Thoracic aorta (tissue), 2 donors: ENCODE measurements around the gene C1orf185. TPM values are rescaled to one million over a fixed set of nuclear protein-coding genes. Genes with fewer than 3 reads are reported as not detected.
"Not testable (repeated sequence)": the region's sequence is repeated elsewhere in the genome, so short reads cannot be mapped to it uniquely, and the experiment has no call there.

Experiments
- ATAC-seq: fragments of 150-250 bp; one replicate; pipeline ENCODE4 v1.8.0; 2017; ENCODE audit warnings: low read depth; ENCODE audit not compliant: insufficient number of reproducible peaks, low FRiP score
- DNase-seq: peaks from one replicate; pipeline ENCODE4 v3.0.0-alpha.2; 2020; ENCODE audit warnings: low spot score
- H3K27ac ChIP-seq, 2 donors: fragments of 200-600 bp; sonication (generic); 1 replicate in 1 of 2; 2 replicates in 1 of 2; pipeline ENCODE4 v1.5.1; 2016; ENCODE audit warnings: mild to moderate bottlenecking in 2 of 2, moderate library complexity in 2 of 2
- H3K27me3 ChIP-seq: fragments of 200-600 bp; sonication (generic); replicated peaks from 2 replicates; pipeline ENCODE4 v1.6.0; 2016; ENCODE audit warnings: mild to moderate bottlenecking; ENCODE audit not compliant: insufficient read depth
- H3K36me3 ChIP-seq: fragments of 200-600 bp; sonication (generic); one replicate; pipeline ENCODE4 v1.5.1; 2016
- H3K4me1 ChIP-seq, 2 donors: fragments of 200-600 bp; sonication (generic); 1 replicate in 1 of 2; 2 replicates in 1 of 2; pipeline versions ENCODE4 v1.5.1 to v1.6.0; 2016; ENCODE audit warnings: low read depth in 2 of 2, mild to moderate bottlenecking in 1 of 2; ENCODE audit not compliant: control insufficient read depth in 1 of 2
- H3K4me3 ChIP-seq: fragments of 200-600 bp; sonication (generic); 2 replicates; pipeline ENCODE4 v1.5.1; 2016; ENCODE audit warnings: mild to moderate bottlenecking
- H3K9me3 ChIP-seq: fragments of 200-600 bp; sonication (generic); 2 replicates; pipeline ENCODE4 v1.5.1; 2016
- total RNA-seq, 2 donors: library from RNA; depleted of rRNA; stranded (reverse); fragments of >200 nt; gene quantifications; one replicate each; pipeline versions ENCODE4 v1.1.0 to v1.2.3, GENCODE V29; 2016
- TF ChIP-seq, protein P1 (sequence below): fragments of 200-600 bp; sonication (generic); IDR thresholded peaks from one replicate; pipeline ENCODE4 v1.5.1; 2019; ENCODE audit warnings: antibody characterized with exemption

Gene C1orf185
- total RNA-seq, 2 donors from 2014 or later, result not detected

DNA sequence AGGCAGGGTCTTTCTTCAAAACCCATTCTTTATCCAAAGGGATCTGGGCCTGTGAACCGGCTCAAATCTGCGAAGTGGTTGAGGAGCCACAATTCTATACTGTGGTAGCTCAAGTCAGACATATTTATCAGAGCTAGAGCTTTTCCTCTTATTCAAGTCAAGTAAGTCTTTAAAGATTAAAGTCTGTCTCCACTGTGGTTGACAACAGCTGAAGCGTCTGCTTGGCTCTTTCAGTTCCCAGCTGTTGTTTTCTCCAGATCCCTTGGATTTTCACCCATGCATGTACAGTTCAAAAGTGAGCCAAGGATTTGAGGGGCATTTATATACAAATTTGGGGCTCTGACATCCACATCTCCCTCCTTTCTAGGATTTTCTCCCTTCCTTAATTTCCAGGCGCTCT is 66.9 kb downstream of the C1orf185 start:
- Histone ChIP-seq H3K27ac (no peak overlapping the region), H3K4me3 (no peak overlapping the region), H3K27me3 (no peaks in the 10 kb centered on the region), H3K4me1 (no peaks in the 10 kb centered on the region), H3K9me3 (no peaks in the 10 kb centered on the region), H3K36me3 (no peaks in the 10 kb centered on the region)
- ATAC-seq, result no peak
- TF ChIP-seq, protein P1, sequence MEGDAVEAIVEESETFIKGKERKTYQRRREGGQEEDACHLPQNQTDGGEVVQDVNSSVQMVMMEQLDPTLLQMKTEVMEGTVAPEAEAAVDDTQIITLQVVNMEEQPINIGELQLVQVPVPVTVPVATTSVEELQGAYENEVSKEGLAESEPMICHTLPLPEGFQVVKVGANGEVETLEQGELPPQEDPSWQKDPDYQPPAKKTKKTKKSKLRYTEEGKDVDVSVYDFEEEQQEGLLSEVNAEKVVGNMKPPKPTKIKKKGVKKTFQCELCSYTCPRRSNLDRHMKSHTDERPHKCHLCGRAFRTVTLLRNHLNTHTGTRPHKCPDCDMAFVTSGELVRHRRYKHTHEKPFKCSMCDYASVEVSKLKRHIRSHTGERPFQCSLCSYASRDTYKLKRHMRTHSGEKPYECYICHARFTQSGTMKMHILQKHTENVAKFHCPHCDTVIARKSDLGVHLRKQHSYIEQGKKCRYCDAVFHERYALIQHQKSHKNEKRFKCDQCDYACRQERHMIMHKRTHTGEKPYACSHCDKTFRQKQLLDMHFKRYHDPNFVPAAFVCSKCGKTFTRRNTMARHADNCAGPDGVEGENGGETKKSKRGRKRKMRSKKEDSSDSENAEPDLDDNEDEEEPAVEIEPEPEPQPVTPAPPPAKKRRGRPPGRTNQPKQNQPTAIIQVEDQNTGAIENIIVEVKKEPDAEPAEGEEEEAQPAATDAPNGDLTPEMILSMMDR, result no peak
- DNase-seq, result no peak

DNA sequence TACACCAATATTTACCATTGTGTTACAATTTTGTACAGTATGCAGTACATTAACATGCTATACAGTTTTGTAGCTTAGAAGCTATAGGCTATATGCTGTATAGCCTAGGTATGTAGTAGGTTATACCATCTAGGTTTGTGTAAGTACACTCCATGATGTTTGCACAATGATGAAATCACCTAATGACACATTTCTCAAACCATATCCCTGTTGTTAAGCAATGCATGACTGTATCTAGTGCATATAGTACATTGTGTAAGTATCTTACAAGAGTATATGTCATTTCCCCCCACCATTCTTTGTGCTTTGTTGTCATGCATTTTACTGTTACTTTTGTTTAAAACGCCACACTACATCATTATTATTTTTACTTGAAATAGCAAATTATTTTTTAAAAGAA is 68.3 kb downstream of the C1orf185 start:
- no peaks in the 10 kb centered on the region for H3K4me1 ChIP-seq
- H3K9me3 ChIP-seq, result no peaks in the 10 kb centered on the region
- no peaks in the 10 kb centered on the region for H3K27me3 ChIP-seq
- no peak overlapping the region for H3K4me3 ChIP-seq
- no peak overlapping the region for H3K27ac ChIP-seq
- ATAC-seq (no peak), DNase-seq (no peak)
- TF ChIP-seq, protein P1, result no peak
- H3K36me3 ChIP-seq, result no peaks in the 10 kb centered on the region

DNA sequence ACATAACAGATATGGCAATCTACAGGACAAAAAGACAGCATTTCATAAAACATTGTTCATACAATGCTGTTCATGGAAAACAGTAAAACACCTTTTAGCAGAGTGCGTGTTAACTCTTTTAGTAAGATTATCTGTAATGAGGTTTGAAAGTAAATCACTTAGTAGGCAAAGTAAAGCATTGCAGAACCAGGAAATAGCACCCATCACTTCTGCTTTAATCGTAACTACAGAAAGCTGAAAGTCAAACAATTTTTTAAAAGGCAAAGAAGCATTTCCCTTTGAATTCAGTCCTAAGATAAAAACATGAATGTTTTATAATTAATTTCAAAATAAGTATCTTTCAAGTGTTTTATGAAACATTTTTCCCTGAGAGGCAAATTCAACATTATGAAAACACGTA is 70.8 kb downstream of the C1orf185 start:
- Histone ChIP-seq H3K4me3 (no peak overlapping the region), H3K27me3 (no peaks in the 10 kb centered on the region), H3K27ac (no peak overlapping the region), H3K4me1 (no peaks in the 10 kb centered on the region), H3K9me3 (no peaks in the 10 kb centered on the region), H3K36me3 (no peaks in the 10 kb centered on the region)
- ATAC-seq (no peak), DNase-seq (no peak)
- TF ChIP-seq, protein P1, result no peak

DNA sequence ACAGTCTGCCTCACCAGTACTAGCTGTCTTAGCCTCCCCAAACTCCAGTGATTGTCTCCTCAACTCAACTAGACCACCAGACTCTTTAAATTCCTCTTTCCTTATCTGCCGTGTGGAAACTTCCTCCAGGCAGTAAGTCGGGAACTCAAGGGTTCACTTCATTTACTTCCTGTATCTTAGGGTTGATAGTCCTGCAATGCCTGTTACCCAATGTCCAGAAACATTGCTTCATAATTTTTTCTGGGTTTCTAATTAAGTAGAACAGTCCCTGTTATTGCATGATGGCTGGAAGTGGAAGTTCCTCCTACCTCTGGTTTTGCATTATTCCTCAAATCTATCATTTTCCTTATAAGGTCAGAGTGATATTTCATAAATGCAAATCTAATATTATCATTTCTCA is 73.2 kb downstream of the C1orf185 start:
- no peaks in the 10 kb centered on the region for H3K36me3 ChIP-seq
- no peak overlapping the region for H3K4me3 ChIP-seq
- no peaks in the 10 kb centered on the region for H3K27me3 ChIP-seq
- ATAC-seq (no peak), DNase-seq (no peak)
- no peaks in the 10 kb centered on the region for H3K4me1 ChIP-seq
- no peaks in the 10 kb centered on the region for H3K9me3 ChIP-seq
- no peak overlapping the region for H3K27ac ChIP-seq
- TF ChIP-seq, protein P1, result no peak

DNA sequence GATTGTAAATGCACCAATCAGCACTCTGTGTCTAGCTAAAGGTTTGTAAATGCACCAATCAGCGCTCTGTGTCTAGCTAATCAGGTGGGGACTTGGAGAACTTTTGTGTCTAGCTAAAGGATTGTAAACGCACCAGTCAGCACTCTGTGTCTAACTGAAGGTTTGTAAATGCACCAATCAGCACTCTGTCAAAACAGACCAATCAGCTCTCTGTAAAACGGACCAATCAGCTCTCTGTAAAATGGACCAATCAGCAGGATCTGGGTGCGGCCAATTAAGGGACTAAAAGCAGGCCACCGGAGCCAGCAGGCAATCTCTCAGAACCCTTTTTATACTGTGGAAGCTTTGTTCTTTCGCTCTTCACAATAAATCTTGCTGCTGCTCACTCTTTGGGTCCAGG is 76.0 kb downstream of the C1orf185 start:
- H3K27me3 ChIP-seq, H3K4me3 ChIP-seq, H3K4me1 ChIP-seq, H3K36me3 ChIP-seq, DNase-seq, H3K9me3 ChIP-seq, ATAC-seq, H3K27ac ChIP-seq: not testable (repeated sequence)

DNA sequence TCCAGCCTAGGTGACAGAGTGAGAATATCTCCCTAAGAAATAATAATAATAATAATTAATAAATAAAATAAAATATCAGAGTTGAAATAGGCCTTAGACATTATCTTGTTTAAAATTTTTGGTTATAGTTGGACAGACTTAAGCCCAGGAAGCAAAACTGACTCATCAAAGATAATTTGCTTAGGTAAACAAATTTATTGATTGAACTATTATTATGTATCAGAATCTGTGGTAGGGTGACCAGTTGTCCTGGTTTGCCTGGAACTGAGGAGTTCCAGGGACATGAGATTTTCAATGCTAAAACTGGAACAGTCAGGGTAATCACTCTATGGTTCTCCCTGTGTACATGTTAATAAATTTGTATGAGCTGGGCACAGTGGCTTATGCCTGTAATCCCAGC is 86.2 kb downstream of the C1orf185 start:
- Histone ChIP-seq H3K36me3 (no peaks in the 10 kb centered on the region), H3K27me3 (no peaks in the 10 kb centered on the region), H3K4me1 (no peaks in the 10 kb centered on the region), H3K27ac (no peak overlapping the region), H3K9me3 (no peaks in the 10 kb centered on the region), H3K4me3 (no peak overlapping the region)
- ATAC-seq (no peak), DNase-seq (no peak)
- TF ChIP-seq, protein P1, result no peak
